Activated CD4-positive, alpha-beta T cell treated with anti-CD3 and anti-CD28 coated beads, Interleukin-2, amount 50 U/mL, for 16 hours (primary cell): Measurements from ENCODE around the gene C6orf132.
"Not testable (repeated sequence)": the region's sequence is repeated elsewhere in the genome, so short reads cannot be mapped to it uniquely, and the experiment has no call there.

Experiments
- DNase-seq: peaks from one replicate; pipeline ENCODE4 v3.0.0-alpha.2; 2020

Gene C6orf132

DNA sequence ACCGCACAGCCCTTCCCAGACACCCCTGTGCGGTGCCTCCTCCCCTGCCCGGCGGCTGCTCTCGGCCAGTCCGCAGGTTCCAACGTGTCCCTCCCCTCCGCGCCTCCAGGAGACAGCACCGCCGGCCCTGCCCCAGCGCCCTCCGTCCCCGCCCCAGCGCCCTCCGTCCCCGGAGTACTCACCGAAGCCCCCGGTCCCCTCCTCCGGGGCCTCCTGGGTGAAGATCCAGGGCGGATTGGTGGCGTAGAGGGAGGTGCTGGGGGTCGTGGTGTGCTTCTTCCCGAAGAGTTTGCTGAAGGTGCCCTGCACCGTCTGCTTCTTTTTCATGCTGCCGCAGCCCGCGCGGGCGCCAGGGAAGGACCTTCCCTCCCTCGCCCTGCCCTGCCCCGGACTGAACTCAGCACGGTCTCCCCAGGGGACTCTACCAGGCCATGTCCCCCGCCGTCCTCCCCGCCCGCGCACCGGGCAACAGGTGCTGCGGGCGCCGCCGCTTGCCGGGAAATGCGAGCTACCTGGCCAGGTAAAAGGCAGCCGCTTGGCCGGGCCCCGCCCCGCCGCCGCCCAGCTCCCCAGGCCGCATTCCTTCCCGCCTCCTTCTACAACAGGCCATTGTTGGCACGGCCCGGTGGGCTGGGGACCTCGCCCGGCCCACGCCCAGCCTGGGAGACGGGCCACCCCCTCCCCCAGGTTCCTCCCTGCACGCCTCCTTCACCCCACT is at the start of gene C6orf132:
C6orf132 (minus strand) TSS at position 503 of the 718 bp plus-strand sequence; CDS start at position 327, 176 bp downstream.
- DNase-seq = no peak

GRCh38 chr6:42190554-42191183 is 48.2 kb upstream of the C6orf132 start:
- DNase-seq = no peak

- DNase-seq = no peak
Measured at GRCh38 chr6:42188406-42188805, 46.0 kb upstream of the C6orf132 start.

DNA sequence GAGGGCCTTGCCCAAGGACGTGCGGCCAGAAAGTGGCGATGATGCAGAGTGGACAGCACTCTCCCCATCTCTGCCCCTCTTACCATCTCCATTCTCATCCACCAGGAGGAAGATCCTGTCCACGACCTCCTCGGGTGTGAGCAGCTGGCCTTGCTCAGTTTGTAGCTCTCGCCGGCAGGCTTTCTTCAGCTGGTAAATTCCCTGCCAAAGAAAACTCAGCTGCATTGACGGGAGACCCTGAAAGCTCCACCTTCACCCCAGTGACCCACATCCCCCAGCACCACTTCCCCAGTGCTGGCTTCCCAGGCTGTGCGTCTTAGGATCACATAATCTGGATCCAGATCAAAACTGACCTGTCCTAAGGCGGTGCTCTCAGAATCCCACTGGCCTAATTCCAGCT is 43.2 kb upstream of the C6orf132 start:
- no peak for DNase-seq

- DNase-seq = no peak
Measured at GRCh38 chr6:42184475-42184874, 42.1 kb upstream of the C6orf132 start.

DNA sequence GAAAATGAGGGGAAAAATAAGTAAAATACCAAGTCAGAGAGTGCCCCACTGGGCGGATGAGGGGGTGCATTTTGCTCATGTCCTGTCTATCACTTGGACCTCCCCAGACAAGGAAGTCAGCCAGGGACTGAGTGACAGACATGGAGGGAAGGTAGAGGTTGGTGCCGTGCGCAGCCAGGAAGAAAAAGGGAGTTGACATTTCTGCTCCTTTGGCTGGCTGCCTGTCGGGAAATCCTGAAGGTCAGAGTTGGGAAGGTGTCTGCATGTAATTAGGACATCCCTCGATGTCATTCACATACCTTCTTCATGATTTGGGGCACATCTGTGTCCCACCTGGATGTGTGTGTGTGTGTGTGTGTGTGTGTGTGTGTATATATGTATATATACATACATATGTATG is 39.7 kb upstream of the C6orf132 start:
- DNase-seq = no peak

DNA sequence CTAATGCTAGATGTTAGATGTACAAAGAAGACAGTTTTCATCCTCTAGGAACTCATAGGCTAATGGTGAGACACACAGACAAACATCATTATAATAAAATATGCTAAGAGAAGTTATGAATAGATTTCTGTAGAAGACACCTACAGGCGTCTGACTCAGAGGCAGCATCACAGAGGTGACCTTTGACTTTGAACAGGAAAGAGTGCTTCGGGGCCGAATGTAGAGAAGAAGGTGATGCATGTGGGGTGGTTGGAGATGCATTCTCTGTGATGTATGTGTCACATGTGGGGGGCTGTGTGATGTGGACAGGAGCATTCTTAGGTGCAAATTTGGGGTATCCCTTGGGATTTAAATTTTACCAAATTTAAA is 37.5 kb upstream of the C6orf132 start:
- no peak for DNase-seq

DNA sequence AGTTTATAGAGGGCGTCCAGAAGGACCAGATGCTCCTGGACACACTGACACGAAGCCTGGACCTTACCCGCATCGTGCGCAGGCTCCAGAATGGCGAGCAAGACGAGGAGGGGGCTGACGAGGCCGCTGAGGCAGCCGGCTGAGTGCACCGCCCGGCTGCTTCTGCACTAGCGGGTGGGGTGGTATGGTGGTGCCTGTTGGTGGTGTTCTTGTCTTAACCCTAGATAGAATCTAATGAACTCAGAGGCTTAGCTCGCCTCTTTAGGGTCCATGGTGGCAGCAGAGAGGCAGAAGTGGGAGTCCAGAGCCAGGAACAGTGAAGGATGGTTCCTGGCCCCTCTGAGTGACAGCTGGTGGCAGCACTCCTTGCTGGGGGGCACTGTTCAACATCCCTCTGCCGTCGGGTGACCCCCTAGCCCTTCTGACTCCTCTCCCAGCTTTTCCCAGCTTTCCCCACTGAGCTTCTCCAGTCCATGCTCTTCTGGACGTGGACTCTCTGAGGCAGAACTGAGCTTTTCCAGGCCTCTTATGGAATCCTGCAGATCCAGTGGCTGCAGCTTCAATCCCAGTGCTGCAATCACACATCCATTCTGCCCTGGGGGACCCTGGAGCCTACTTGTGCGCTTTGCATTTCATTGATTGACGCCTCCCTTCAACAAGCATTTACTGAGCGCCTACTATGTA is 37.0 kb upstream of the C6orf132 start:
- DNase-seq = no peak

GRCh38 chr6:42177514-42178364 is 35.3 kb upstream of the C6orf132 start:
- DNase-seq = no peak

DNA sequence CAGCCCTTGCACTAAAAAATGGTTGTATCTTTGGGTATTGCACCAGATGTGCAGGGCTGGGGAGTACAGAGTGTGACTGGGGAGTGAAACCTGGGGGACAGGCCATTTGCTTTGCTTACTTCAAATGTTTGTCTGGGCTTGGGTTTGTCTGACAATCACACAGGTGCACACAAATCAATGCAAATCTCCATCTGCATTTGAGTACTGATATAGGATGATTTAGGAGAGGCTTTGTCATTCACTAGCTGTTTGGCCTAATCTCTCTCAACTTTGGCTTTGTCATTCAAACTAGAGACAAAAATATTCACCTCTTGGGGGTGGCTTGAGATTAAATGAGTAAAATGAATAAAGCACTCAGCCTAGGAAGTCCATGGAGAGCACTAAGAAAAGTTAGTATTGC is 34.6 kb upstream of the C6orf132 start:
- DNase-seq = no peak

DNA sequence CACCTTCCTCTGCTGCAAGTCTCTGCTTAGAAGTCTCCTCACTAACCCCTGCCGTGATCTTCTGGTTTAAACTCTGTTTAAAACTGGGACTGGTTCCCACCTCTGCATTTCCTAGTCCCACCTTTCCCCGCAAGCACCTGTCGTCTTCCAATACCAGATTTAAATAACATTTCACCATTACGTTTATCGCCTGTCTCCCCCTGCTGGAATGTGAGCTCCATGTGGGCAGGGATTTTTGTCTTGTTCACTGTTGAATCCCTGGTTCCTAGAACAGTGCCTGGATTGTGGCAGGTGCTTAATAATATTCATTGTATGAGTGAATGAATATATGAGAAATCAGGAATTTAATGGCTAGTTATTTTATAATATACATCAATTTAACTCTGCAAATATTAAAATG is 33.4 kb upstream of the C6orf132 start:
- DNase-seq = no peak

GRCh38 chr6:42173101-42173500 is 30.7 kb upstream of the C6orf132 start, which contains the start of gene GUCA1A:
GUCA1A (plus strand) TSS chr6:42173364; CDS start chr6:42173614, 250 bp downstream.
- no peak for DNase-seq

- no peak for DNase-seq
Measured at GRCh38 chr6:42171813-42172581, 29.6 kb upstream of the C6orf132 start.

DNA sequence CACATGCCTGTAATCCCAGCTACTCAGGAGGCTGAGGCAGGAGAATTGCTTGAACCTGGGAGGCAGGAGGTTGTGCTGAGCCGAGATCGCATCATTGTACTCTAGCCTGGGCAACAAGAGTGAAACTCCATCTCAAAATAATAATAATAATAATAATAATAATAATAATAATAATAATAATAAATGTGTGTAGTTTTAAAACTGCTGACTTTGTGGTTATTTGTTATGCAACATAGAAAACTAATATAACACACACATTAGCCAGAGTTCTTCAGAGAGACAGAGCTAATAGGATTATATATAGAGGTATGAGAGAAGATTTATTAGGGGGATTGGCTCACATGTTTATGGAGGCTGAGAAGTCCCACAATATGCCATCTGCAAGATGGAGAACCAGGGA is 27.4 kb upstream of the C6orf132 start:
- DNase-seq = not testable (repeated sequence)

DNA sequence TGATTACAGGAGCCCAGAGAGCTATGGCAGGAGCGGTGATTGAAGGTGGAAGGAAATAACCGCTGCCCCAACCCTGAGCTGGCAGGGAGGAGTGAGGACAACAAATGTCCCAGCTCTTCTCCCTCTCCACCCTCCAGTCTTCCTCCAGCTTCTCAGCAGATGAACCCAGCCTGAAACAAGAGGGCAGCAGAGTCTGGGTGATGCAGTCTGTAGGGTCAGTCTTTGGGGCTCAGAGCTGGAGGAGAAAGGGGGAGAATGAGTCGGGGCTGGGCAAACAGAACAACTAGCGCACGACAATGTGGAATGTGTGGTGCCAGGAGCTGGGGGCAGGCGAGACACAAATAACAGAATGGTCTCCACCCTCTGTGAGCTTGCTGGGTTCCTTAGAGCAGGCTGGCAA is 26.2 kb upstream of the C6orf132 start:
- DNase-seq = no peak

GRCh38 chr6:42166444-42167141 is 24.2 kb upstream of the C6orf132 start:
- peak; percentile 76 for DNase-seq

DNA sequence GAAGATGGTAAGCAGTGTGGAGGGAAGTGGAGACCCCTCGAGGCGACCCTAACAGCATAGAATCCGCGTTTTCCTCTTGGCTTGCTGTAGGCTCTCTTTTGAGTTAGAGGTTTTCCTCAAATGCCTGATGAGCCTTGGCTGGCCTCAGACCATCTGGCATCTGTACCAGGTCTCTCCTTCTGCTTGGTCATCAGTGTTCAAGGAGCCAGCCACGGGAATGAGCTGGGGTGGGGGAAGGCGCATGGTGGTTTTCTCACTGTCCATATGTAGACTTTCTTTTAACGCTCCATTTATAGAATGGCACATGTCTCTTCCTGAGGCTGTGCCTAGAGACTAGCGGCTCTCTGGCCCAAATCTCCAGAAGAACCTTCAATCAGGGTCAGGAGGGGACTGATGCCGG is 22.6 kb upstream of the C6orf132 start:
- no peak for DNase-seq

GRCh38 chr6:42163981-42164380 is 21.6 kb upstream of the C6orf132 start:
- DNase-seq = no peak

GRCh38 chr6:42162812-42163211 is 20.4 kb upstream of the C6orf132 start:
- DNase-seq = no peak

DNA sequence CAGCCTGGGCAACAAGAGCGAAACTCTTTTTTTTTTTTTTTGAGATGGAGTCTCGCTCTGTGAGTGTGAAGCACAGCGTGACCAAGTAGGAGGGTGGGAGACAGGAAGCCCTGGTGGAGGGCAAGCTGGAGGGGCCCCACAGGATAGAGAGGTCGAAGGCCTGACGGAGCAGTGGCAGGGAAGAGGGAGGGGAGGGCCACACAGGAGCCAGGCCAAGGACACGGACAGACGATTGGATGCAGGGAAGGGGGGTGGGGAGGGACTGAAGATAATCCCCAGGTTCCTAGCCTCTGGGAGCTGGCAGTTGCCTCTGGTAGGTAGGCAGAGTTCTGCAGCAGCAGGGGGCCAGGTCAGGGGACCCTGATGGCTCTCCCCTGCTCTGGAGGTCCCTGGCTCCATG is 20.0 kb upstream of the C6orf132 start:
- no peak for DNase-seq

DNA sequence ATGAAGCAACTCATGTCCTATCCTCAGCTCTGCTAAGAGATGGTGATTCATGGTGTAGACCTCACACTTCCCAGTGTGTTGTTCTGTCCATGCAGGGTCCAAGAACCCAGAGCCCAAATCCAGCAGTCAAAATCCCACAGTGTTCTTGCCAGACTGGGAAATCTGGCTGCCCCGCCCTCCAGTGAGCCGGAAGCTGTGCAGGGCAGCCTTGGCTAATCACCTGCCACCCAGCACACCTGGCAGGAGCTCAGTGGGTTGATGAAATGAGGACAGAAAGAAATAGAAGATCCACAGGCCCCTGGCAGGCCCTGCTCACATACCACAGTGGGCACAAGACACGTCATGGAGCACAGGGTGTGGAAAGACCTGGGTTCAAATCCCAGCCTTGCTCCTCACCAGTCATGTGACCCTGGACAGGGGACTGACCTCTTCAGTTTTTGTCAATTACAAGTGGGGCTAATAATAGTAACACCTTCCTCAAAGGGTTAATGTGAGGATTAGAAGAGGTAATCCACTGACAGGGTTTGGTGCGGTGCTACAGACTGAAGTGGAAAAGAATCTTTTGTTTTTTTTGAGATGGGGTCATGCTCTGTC is 17.1 kb upstream of the C6orf132 start:
- no peak for DNase-seq
